HG03064 (cell line): ENCODE results near the gene PLA2G2C.
"Not testable (repeated sequence)": the region's sequence is repeated elsewhere in the genome, so short reads cannot be mapped to it uniquely, and the experiment has no call there.

Experiments
- ATAC-seq: cut with Tn5 transposase; IDR thresholded peaks from one replicate; pipeline ENCODE4 v1.9.1; 2021; ENCODE audit warnings: low read depth; ENCODE audit not compliant: unreplicated experiment

Gene PLA2G2C

DNA sequence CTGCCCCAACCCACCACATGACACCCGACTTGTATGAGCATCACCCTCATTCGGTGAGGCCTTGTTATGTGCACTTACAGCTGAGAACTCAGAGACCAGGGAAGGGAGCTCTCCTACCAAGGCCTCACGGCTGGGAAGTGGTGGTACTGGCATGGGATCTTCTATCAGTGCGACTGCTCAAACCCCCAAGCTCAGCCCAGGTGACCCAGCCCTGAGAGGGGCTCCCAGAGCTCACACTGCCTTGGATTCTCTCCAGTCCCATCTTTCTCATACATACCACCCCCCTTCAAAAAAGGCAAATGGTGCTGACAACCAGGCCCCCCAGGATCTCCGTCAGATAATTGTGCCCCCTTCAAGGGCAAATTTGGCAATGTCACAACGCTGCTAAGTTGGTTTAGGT lies 48.0 kb downstream of the PLA2G2C start:
- ATAC-seq: no peak

DNA sequence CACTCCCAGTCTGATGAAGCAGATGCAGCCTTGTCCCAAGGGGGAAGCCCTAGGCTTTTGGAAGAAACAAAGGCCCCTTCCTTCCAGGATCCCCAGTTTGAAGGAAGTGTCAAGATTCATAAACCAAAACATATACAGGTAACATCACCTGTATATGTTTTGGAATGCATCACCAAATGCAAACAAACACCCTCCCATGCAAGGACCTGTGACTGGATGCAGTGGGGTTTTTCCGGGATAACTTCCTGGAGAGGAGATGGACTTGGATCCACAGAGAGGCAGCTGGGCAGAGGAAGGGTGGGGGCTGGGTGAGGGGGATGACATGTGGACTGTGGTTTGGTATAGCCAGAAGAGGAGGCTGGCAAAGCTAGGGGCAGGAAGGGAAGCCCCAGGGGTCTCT lies 48.7 kb downstream of the PLA2G2C start:
- ATAC-seq: no peak

DNA sequence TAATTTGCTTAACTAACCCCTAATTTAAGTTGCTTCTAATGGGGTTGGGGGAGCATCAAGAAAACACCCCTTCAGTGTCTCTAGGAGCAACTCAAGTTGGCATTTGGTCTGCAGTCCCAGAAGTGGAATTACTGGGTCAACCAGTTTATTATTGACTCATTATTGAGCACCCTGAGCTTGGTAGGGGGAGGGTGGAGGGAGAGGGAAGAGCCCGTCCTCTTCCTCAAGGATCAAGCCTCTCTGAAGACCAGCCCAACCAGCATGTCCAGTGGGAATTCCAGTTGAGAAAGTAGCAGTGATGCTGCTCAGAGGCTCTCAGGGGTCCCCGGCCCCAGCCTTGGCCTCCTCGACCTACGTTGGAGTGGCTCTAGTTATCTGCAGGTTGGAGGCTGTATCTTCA lies 49.3 kb downstream of the PLA2G2C start:
- ATAC-seq: no peak

DNA sequence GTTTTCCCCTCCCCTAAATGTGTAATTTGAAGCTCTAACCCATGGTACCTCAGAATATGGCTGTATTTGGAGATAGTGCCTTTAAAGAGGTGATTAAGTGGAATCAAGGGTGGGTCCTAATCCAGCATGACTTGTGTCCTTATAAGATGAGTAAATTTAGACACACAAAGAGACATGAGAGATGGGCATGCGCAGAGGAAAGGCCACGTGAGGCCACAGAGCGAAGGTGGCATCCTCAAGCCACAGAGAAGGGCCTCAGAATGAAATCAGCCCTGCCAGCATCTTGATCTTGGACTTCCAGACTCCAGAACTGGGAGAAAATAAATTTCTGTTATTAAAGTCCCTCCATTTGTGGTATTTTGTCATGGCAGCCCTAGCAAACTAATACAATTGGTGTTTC lies 50.1 kb downstream of the PLA2G2C start:
- no peak for ATAC-seq

DNA sequence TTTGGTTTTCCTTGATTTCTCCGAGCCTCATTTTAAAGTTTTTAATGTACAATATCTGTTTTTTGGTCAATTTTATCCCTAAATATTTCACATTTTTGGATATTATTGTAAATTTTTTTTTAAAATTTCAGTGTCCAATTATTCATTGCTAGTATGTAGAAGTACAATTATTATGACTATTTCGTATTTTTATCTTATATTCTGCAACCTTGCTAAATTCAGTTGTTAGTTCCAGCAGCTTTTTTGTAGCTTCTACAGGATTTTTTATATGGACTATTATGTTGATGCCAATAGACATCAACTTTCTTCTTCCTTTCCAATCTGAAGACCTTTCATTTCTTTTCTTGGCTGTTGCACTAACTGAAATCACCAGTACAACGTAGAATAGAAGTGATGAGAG lies 51.3 kb downstream of the PLA2G2C start:
- no peak for ATAC-seq

DNA sequence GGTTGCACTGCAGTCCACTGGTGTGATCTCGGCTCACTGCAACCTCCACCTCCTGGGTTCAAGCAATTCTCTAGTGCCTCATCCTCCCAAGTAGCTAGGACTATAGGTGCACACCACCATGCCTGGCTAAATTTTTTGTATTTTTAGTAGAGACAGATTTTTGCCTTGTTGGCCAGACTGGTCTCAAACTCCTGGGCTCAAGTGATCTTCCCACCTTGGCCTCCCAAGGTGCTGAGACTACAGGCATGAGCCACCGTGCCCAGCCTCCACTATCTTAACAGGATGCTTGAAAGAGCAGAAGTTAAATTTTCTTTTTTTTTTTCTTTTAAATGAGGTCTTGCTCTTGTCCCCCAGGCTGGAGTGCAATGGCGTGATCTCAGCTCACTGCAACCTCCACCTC lies 55.8 kb downstream of the PLA2G2C start:
- not testable (repeated sequence) for ATAC-seq

DNA sequence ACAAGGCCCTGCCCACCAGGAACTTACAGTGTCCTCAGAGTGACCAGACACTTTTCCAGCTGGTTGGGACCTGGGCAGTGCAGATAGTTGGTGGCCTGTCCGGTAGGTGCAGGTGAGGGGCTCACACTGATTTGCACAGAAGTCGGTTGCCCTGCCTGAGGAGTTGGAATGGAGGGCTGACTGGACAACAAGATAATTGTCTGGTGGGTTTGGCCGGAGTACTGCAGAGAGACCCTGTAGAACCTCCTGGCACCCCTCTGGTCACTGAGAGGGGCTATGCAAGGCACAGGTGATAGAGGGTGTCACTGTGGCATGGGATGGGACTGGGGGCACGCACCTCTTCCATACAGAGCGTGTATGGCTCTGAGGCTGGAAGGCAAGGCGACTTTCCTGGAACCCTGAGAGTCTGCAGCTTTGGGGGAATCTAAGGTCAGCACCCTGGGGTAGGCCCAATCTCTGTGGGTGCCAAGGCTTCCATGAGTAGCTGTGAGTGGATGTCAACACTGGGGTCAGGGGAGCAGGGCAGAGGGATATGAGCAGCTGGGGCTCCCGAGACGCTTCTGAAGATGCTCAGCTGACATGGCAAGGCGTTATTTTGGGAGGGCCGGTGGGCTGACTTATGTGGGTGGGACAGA lies 59.4 kb downstream of the PLA2G2C start:
- ATAC-seq: no peak

DNA sequence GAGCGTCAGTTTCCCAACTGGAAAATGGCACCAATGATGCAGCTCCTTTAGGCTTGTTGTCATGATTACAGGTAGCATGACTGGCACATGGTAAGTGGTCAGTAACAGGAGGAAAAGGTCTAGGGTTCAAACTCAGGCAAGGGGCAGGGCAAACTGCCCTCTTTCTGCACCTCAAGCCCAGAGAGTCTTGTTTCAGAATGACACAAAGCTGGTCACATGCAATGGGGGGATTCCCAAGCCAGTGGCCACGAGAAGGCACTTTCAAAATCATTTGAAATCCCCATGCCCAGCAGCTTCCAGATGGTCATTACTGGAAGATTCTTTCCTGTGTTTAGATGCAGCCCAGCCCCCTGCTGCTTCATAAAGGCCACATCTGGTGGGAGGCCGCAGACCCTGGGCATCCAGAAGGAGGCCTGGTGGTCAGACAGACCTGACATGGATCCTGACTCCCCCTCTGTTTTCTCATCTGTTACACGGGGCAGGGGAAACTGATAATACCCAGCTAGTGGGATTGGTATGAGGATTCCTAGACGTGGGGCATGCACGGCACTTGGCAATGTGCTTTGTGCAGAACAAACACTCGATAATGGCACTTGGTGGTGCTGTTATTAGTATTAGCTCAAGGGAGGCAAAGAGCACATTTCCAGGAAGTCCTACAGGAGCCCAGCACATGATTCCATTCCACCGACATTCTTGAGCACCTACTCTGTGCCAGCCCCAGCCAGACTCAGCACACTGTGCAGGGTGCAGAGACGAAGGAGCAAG lies 60.1 kb downstream of the PLA2G2C start:
- ATAC-seq: no peak

DNA sequence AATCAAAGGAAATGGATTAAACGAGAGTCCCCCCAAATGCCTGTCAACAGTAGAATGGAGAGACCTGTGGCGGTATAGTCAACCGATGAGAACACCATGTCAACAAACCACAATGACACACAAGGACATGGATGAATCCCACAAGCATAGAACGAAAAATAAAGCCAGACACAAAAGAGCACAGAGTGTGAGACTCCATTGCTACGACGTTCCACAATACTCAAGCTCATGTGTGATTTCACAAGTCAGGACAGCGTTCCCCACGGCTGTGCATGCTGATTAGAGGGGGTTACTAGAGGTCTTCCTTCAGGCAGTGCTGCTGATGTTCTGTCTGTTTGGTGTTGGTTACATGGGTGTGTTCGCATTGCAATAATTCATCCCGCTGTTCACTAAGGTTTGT lies 61.2 kb downstream of the PLA2G2C start:
- ATAC-seq: no peak

DNA sequence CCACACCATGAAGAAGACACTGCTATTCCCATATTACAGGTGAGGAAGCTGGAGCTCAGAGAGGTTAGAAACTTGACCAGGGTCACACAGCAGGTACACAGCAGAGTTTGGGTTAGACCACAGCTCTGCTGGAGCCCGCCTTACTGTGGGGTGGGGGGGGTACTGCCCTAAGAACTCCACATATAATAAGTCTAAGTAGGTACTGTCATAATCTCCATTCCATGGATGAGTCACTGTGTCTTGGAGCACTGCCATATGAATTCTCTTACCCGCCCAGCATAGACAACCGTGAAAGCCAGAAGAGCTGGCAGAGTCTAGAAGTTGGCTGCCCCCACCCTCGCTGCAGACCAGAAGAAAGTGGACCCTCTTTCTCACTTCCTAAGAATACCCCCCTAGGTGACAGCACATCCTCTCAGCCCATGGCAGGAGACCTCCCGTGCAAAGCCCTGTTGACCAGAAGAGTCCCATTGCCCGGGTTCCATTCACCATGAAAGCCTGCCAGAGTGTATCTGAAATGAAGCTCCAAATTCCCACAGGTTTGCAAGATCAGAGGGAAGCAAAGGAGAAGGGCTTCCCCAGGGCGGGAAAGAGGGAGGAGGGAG lies 61.8 kb downstream of the PLA2G2C start:
- no peak for ATAC-seq

DNA sequence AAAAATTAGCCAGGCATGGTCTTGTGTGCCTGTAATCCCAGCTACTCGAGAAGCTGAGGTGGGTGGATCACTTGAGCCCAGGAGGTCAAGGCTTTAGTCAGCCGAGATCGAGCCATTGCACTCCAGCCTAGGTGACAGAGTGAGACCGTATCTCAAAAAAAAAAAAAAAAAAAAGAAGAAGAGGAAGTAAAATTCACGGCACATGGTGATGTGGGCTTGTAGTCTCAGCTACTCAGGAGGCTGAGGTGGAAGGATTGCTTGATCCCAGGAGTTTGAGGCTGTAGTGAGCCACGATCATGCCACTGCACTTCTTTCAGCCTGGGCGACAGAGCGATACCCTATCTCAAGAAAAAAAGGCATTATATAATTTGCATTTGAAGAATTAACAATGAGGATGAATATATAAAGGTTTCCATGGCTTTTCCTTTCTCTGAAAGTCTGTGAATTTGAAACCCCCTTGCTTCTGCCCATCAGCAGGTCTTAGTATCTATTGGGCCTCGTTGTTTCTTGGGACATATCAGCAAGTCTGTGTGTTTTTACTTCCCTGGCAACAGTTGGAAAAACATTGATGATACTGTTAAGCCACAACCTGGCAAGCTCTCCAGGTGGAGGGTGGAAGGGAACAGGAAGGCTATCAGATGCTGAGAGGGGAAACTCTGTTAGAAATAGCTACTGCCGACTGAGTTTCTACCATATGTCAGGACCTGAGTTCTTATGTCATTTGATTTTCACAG lies 62.4 kb downstream of the PLA2G2C start:
- ATAC-seq: no peak

DNA sequence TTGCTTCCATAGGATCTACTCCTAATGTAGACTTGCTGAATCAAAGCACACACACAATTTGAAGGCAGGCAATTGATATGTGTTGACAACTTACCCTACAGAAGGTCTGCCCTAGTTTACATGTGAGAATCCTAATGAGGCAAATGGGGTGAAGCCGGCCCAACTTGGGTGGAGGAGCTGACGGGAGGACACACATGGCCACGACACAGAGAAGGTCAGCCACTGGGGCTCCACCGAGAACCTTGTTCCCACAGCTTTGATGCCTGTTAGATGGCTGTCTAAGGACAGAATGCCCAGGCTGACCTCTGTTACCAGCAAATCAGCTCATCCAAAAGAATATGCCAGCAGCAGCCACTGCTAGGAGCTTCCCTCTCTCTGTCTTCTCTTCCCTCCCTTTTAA lies 65.5 kb downstream of the PLA2G2C start:
- ATAC-seq: no peak

DNA sequence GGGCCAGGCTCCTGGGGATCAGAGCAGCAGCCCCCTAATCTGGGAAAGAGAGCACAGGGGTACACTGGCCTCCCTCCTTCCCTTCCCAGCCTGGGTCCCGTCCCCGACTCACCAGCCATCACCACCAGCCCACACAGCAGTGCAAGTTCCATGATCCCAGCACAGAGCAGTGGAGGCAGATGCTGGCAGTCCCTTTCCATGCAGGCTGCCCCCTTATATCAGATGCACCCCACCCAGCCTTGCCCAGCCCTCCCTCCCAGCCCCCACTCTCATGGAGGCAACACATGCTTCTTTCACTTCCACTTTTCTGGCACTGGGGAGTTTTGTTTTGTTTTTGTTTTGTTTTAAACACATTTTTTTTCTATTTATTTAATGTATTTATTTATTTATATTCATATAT lies 67.0 kb downstream of the PLA2G2C start, which contains the start of gene PLA2G2D:
TSS of gene PLA2G2D (minus strand) at position 190 of the 400 bp plus-strand sequence. CDS start at position 152, 38 bp downstream.
- no peak for ATAC-seq

DNA sequence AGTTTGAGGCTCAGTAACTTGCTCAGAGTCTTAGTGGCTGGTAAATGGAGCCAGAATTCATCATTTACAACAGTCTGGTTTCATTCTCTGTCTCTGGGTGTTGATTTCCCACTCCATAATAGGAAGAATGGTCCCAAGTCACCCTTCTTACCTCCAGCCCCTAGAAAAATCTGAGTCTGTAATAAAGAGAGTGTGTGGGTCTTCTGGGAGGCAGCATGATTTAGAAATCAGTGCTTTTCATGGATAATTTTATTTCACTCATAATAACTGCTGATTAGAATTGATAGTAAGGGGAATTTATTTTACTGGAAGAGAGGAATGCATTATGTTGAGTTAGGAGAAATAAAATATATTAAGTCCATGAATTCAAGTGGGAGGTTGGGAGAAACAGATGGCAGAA lies 69.1 kb downstream of the PLA2G2C start:
- no peak for ATAC-seq

DNA sequence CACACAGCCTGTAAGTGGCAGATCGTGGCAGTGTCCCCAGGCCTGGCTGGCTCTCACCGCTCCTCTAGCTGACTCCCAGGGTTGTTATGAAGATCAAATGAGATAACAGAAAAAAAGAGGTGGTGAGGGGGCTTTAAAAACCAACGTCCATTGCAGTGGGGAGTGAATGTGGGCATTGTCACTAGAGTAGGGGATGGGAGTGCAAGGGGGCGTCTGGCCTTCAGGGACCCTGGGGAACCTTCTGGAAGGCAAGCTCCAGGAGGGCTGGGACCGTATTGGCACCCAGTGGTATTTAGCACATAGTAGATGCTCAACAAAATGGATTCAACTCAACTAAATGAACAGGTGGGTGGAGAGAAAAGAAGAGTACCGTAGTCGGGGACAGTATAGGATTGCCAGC lies 70.4 kb downstream of the PLA2G2C start:
- no peak for ATAC-seq

DNA sequence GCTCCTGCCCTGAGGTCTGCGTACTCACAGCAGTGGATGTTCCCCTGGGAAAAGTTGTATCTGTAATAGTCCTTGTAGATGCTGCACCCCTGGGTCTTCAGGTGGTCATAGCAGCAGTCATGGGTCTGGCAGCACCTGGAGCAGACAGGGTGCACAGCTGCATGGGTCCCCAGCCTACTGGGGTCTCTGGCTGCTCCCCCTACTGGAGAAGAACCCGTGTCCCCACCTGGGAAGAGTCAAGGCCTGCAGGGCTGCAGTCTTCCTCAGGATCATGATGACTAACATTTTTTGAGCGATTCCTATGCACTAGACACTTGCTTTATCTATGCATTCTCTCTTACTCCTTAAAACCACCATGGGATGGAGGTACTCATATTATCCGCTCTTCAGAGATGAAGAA lies 70.8 kb downstream of the PLA2G2C start:
- ATAC-seq: no peak

DNA sequence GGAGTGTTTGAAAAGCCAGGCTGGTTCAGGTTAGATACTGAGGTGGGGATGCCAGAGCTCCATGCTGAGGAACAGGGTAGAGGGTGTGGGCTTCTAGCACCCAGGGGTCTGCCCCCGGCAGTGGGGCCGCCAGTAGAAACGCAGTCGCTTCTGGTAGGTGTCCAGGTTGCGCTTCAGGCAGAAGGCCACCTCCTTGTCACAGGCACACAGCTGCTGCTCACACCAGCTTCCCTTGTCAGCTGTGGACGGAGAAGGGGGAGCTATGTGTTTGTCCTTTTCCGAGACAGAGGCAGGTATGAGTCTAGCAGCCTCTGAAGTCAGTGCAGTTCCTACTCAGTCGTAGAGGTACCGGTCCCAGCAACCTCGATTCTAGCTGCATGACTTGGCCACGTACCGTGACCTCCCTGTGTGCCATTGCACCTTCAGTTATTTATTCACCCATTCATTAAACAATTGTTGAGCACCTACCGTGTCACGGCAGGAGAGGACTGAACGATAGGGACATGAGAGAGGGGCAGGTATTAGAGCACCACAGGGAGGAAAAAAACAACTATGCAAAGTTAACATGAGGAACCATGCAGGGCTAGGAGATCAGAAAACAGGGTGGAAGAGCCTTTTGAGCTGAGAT lies 72.2 kb downstream of the PLA2G2C start:
- no peak for ATAC-seq
